Chondrocyte (in vitro differentiated cells): ENCODE data around the gene COG8. TPM values are rescaled to one million over a fixed set of nuclear protein-coding genes. Genes with fewer than 3 reads are reported as not detected.

Experiments
- DNase-seq: peaks from one replicate; pipeline ENCODE4 v3.0.0; 2021; ENCODE audit warnings: mixed read lengths, low spot score
- H3K27ac Mint-ChIP-seq: one replicate; pipeline ENCODE4 v1.8.0; 2021; ENCODE audit warnings: mild to moderate bottlenecking, moderate library complexity, mixed read lengths; ENCODE audit not compliant: unreplicated experiment
- H3K27me3 Mint-ChIP-seq: 2 replicates; pipeline ENCODE4 v1.8.0; 2021; ENCODE audit warnings: low read depth, mixed read lengths
- H3K36me3 Mint-ChIP-seq: 2 replicates; pipeline ENCODE4 v1.8.0; 2021; ENCODE audit warnings: low read depth, mixed read lengths
- H3K4me1 Mint-ChIP-seq: 2 replicates; pipeline ENCODE4 v1.8.0; 2021; ENCODE audit warnings: low read depth, mild to moderate bottlenecking, mixed read lengths
- H3K4me3 Mint-ChIP-seq: one replicate; pipeline ENCODE4 v1.8.0; 2021; ENCODE audit warnings: mild to moderate bottlenecking, moderate library complexity, mixed read lengths; ENCODE audit not compliant: unreplicated experiment
- H3K9me3 Mint-ChIP-seq: 2 replicates; pipeline ENCODE4 v1.8.0; 2021; ENCODE audit warnings: low read depth, mixed read lengths
- total RNA-seq: library from RNA; stranded (reverse); gene quantifications from 3 replicates; pipeline ENCODE4 v1.2.1, GENCODE V29; 2021
- TF ChIP-seq, protein P1 (sequence below): fragments of 200-600 bp; sonication (generic); IDR thresholded peaks from 2 replicates; pipeline ENCODE4 v1.5.0; 2021; ENCODE audit warnings: antibody characterized with exemption, mild to moderate bottlenecking, moderate library complexity

The COG8 gene
- total RNA-seq, 1 donor from 2014 or later, result 36.8 TPM

DNA sequence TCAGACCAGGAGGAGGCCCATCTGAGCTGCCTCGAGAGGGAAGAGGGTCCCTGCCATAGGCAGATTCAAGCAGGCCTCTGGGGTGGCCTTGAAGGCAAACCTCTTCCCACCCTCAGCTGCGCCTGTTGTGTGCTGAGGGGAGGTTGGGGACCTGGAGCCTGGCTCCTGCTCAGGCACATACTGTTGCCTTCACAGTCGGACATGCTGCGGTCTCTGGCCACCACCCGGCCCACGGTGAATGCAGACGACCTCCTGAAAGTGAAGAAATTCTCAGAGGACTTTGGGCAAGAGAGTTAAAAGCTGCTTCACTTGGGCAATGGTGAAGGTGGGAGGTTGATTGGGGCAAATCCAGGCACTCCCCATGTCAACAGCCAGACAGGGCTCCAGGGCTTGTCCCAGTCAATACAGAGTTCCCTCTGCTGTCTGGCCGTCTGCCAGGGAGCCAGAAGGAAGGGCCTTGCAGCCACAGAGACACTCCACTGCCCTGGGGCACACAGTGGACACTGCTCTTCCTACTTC is 15.3 kb downstream of the COG8 start:
- Mint-ChIP-seq H3K27ac (no peak overlapping the region), H3K4me1 (peaks cover 37% of the 10 kb centered on the region), H3K4me3 (no peak overlapping the region), H3K36me3 (peaks cover 34% of the 10 kb centered on the region), H3K9me3 (no peaks in the 10 kb centered on the region), H3K27me3 (no peaks in the 10 kb centered on the region)
- TF ChIP-seq, protein P1, sequence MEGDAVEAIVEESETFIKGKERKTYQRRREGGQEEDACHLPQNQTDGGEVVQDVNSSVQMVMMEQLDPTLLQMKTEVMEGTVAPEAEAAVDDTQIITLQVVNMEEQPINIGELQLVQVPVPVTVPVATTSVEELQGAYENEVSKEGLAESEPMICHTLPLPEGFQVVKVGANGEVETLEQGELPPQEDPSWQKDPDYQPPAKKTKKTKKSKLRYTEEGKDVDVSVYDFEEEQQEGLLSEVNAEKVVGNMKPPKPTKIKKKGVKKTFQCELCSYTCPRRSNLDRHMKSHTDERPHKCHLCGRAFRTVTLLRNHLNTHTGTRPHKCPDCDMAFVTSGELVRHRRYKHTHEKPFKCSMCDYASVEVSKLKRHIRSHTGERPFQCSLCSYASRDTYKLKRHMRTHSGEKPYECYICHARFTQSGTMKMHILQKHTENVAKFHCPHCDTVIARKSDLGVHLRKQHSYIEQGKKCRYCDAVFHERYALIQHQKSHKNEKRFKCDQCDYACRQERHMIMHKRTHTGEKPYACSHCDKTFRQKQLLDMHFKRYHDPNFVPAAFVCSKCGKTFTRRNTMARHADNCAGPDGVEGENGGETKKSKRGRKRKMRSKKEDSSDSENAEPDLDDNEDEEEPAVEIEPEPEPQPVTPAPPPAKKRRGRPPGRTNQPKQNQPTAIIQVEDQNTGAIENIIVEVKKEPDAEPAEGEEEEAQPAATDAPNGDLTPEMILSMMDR, result no peak
- peak; percentile 64 for DNase-seq

DNA sequence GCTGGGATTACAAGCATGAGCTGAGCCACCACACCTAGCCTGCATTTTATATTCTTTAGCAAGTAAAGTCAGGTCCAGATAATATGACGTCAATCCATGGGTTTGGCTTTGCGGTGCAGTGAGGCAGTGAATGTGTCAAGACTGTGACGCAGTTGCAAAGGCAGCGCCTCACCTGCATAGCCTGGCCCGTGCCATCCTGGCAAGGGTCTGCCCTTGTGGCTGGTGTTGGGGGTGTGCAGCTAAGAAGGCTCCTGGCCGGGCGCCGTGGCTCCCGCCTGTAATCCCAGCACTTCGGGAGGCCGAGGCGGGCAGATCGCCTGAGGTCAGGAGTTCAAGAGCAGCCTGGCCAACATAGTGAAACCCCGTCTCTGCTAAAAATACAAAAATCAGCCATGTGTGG is 15.9 kb downstream of the COG8 start:
- peaks cover 30% of the 10 kb centered on the region for H3K4me1 Mint-ChIP-seq
- no peak overlapping the region for H3K27ac Mint-ChIP-seq
- H3K9me3 Mint-ChIP-seq, result no peaks in the 10 kb centered on the region
- H3K36me3 Mint-ChIP-seq, result peaks cover 35% of the 10 kb centered on the region
- TF ChIP-seq, protein P1, result no peak
- peak; percentile 92 for DNase-seq
- no peaks in the 10 kb centered on the region for H3K27me3 Mint-ChIP-seq
- no peak overlapping the region for H3K4me3 Mint-ChIP-seq

DNA sequence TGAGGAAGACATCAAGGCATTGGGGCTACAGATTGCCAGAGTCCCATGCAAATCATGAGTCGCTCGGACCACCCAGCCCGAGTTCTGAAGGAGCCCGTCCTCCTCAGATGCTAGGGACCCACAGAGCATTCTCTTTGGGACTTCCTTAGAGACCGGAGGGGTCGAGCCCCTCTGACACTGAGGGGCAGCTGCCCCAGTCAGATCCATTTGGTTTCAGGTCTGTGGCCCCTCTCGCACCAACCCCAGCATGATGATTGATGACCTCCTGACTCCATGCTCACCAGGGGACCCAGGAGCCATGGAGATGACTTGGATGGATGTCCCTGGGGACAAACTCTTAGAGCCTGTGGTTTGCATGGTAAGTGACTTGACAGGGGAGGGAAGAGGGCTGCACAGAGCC is 17.0 kb downstream of the COG8 start:
- Mint-ChIP-seq H3K27me3 (no peaks in the 10 kb centered on the region), H3K9me3 (no peaks in the 10 kb centered on the region), H3K4me1 (peaks cover 24% of the 10 kb centered on the region), H3K4me3 (no peak overlapping the region), H3K27ac (no peak overlapping the region), H3K36me3 (peaks cover 36% of the 10 kb centered on the region)
- TF ChIP-seq, protein P1, result no peak
- DNase-seq, result peak; percentile 44

DNA sequence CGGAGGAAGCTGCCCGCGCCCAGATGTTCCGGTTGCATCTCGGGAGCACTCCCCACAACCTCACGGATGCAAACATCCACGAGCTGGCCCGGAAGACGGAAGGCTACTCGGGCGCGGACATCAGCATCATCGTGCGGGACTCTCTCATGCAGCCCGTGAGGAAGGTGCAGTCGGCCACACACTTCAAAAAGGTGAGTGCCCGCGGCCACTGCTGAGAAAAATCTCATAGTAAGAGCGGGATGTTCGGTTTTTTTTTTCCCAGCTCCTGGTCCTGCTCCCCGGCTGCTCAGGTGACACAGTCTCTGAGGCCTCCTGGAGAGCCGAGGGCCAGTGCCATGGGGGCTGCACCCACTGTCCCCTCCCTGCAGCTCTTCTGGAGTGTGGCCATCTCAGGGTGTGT is 18.3 kb downstream of the COG8 start:
- no peaks in the 10 kb centered on the region for H3K27me3 Mint-ChIP-seq
- H3K36me3 Mint-ChIP-seq, result peaks cover 35% of the 10 kb centered on the region
- H3K4me1 Mint-ChIP-seq, result peaks cover 13% of the 10 kb centered on the region
- TF ChIP-seq, protein P1, result no peak
- DNase-seq, result peak; percentile 79
- H3K9me3 Mint-ChIP-seq, result no peaks in the 10 kb centered on the region
- H3K4me3 Mint-ChIP-seq, result no peak overlapping the region
- no peak overlapping the region for H3K27ac Mint-ChIP-seq

DNA sequence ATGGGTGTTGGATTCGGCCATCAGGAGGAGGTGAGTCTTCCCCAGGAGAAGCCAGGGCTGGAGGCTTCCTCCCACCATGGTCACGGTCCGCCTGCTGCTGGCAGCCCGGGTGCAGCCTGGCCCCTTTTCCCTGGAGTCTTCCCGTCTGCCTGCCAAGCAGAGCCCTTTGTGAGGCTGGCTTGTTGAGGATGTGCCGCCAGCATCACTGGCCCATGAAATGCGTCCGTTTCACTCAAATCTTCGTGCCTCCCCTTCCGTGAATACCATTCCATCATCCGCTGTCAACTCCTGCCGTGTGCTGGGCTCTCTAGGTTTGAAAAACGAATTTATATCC is 18.7 kb downstream of the COG8 start:
- peaks cover 36% of the 10 kb centered on the region for H3K36me3 Mint-ChIP-seq

More for the DNA sequence above, 18.7 kb downstream of the COG8 start:
- TF ChIP-seq, protein P1, result no peak
- no peak overlapping the region for H3K4me3 Mint-ChIP-seq
- no peaks in the 10 kb centered on the region for H3K27me3 Mint-ChIP-seq
- H3K4me1 Mint-ChIP-seq, result peaks cover 9% of the 10 kb centered on the region
- peak overlapping the region; percentile 5 for H3K27ac Mint-ChIP-seq
- DNase-seq, result peak; percentile 61
- no peaks in the 10 kb centered on the region for H3K9me3 Mint-ChIP-seq
